PC-9 (cell line): ENCODE results near the gene PDPR.
"Not testable (repeated sequence)": the region's sequence is repeated elsewhere in the genome, so short reads cannot be mapped to it uniquely, and the experiment has no call there.

ENCODE experiments used
- CTCF ChIP-seq: fragments of 200-600 bp; sonication (generic); conservative IDR thresholded peaks from 2 replicates; pipeline ENCODE4 v1.6.1; 2017; ENCODE audit warnings: mixed run types, antibody characterized with exemption, mild to moderate bottlenecking, moderate library complexity
- EZH2 ChIP-seq: fragments of 200-600 bp; sonication (generic); IDR thresholded peaks from 2 replicates; pipeline ENCODE4 v1.8.0; 2017; ENCODE audit warnings: antibody characterized with exemption, low read depth

GRCh38 chr16:70094096-70094495, 20.0 kb upstream of the PDPR start:
- TF ChIP-seq CTCF, EZH2: not testable (repeated sequence)
